ENCODE data around the gene WDFY3.
"Not testable (repeated sequence)": the region's sequence is repeated elsewhere in the genome, so short reads cannot be mapped to it uniquely, and the experiment has no call there.

WDFY3 gene

GRCh38 chr4:84866295-84866694 is 100.2 kb downstream of the WDFY3 start:
- no peak for DNase-seq (ENCODE audit: low read depth in 3 of 3, low spot score in 1 of 3)

- no peak for DNase-seq (ENCODE audit: low read depth in 3 of 3, low spot score in 1 of 3)
Observed at GRCh38 chr4:84865600-84865999, 100.9 kb downstream of the WDFY3 start.

GRCh38 chr4:84862064-84862463 is 104.4 kb downstream of the WDFY3 start:
- no peak for DNase-seq (ENCODE audit: low read depth in 3 of 3, low spot score in 1 of 3)

- DNase-seq (ENCODE audit: low read depth in 3 of 3, low spot score in 1 of 3): no peak
Observed at GRCh38 chr4:84857296-84857695, 109.2 kb downstream of the WDFY3 start.

GRCh38 chr4:84856468-84857049 is 109.9 kb downstream of the WDFY3 start:
- no peak for DNase-seq (ENCODE audit: low read depth in 3 of 3, low spot score in 1 of 3)

GRCh38 chr4:84855774-84856173 is 110.7 kb downstream of the WDFY3 start:
- DNase-seq (ENCODE audit: low read depth in 3 of 3, low spot score in 1 of 3): no peak

- DNase-seq (ENCODE audit: low read depth in 3 of 3, low spot score in 1 of 3): no peak
Observed at GRCh38 chr4:84852081-84852480, 114.4 kb downstream of the WDFY3 start.

- no peak for DNase-seq (ENCODE audit: low read depth in 3 of 3, low spot score in 1 of 3)
Observed at GRCh38 chr4:84849051-84849640, 117.3 kb downstream of the WDFY3 start.

- no peak for DNase-seq (ENCODE audit: low read depth in 3 of 3, low spot score in 1 of 3)
Observed at GRCh38 chr4:84848432-84848831, 118.1 kb downstream of the WDFY3 start.

- no peak for DNase-seq (ENCODE audit: low read depth in 3 of 3, low spot score in 1 of 3)
Observed at GRCh38 chr4:84847978-84848377, 118.5 kb downstream of the WDFY3 start.

GRCh38 chr4:84846985-84847384 is 119.5 kb downstream of the WDFY3 start:
- DNase-seq (ENCODE audit: low read depth in 3 of 3, low spot score in 1 of 3): no peak

- no peak for DNase-seq (ENCODE audit: low read depth in 3 of 3, low spot score in 1 of 3)
Observed at GRCh38 chr4:84841435-84841834, 125.1 kb downstream of the WDFY3 start.

- no peak for DNase-seq (ENCODE audit: low read depth in 3 of 3, low spot score in 1 of 3)
Observed at GRCh38 chr4:84837751-84838150, 128.7 kb downstream of the WDFY3 start.

GRCh38 chr4:84829633-84830032 is 136.9 kb downstream of the WDFY3 start:
- not testable (repeated sequence) for DNase-seq (ENCODE audit: low read depth in 3 of 3, low spot score in 1 of 3)

GRCh38 chr4:84826681-84827080 is 139.8 kb downstream of the WDFY3 start:
- DNase-seq (ENCODE audit: low read depth in 3 of 3, low spot score in 1 of 3): no peak

- DNase-seq (ENCODE audit: low read depth in 3 of 3, low spot score in 1 of 3): no peak
Observed at GRCh38 chr4:84825701-84826341, 140.7 kb downstream of the WDFY3 start.

- DNase-seq (ENCODE audit: low read depth in 3 of 3, low spot score in 1 of 3): no peak
Observed at GRCh38 chr4:84821064-84821463, 145.4 kb downstream of the WDFY3 start.

GRCh38 chr4:84814094-84814750 is 152.3 kb downstream of the WDFY3 start:
- DNase-seq (ENCODE audit: low read depth in 3 of 3, low spot score in 1 of 3): no peak

GRCh38 chr4:84809946-84810345 is 156.5 kb downstream of the WDFY3 start:
- DNase-seq (ENCODE audit: low read depth in 3 of 3, low spot score in 1 of 3): no peak

- DNase-seq (ENCODE audit: low read depth in 3 of 3, low spot score in 1 of 3): no peak
Observed at GRCh38 chr4:84808332-84808731, 158.2 kb downstream of the WDFY3 start.

- not testable (repeated sequence) for DNase-seq (ENCODE audit: low read depth in 3 of 3, low spot score in 1 of 3)
Observed at GRCh38 chr4:84806541-84806940, 159.9 kb downstream of the WDFY3 start.

GRCh38 chr4:84804136-84804535 is 162.4 kb downstream of the WDFY3 start:
- DNase-seq (ENCODE audit: low read depth in 3 of 3, low spot score in 1 of 3): no peak

Measured in stimulated activated CD4-positive, alpha-beta T cell treated with anti-CD3 and anti-CD28 coated beads, TNF-alpha, amount 100 ng/mL, for 1 hour (primary cell).